OCI-M1 (cell line): Measurements from ENCODE around the gene ARL15.
"Not testable (repeated sequence)": the region's sequence is repeated elsewhere in the genome, so short reads cannot be mapped to it uniquely, and the experiment has no call there.

ENCODE experiments used
- DNase-seq: peaks from one replicate; lab custom pipeline; 2025; lab: John Stamatoyannopoulos, UW

ARL15 gene

DNA sequence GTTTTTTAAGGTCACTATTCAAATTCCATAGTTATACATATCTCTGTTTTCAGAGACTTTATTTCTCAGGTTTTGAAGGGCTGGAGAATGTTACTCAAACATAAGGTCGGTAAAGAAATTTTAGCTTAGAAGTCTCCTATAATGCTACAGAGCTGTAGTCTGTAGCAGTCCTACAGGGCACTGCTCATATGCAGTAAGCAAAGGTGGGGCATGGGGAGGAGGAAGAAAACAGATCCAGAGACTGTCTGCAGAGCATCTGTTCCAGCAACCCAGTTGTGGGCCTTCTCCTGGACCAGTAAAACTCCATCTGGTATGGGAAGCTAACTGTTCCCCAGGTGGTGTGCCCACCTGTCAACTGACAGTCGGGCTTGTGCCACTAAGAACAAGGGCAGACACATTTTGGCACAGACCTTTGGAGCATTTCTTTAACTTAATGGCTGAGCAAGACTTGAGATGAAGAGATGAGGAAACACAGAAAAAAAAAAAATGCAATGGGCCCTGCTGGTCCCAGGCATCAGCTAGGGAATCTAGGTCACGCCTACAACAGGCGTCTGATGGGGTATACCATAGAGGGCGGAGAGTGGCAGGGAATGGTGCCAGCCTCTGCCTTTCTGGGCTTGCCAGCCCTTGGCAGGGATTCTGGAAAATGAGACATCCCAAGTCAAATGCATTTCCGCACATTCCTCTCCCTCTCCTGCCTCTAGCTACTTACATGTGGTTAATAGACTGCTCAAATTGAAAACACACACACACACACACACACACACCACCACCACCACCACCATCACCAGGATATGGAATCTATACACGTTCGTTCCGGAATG, 218.9 kb downstream of the ARL15 start:
- no peak for DNase-seq

DNA sequence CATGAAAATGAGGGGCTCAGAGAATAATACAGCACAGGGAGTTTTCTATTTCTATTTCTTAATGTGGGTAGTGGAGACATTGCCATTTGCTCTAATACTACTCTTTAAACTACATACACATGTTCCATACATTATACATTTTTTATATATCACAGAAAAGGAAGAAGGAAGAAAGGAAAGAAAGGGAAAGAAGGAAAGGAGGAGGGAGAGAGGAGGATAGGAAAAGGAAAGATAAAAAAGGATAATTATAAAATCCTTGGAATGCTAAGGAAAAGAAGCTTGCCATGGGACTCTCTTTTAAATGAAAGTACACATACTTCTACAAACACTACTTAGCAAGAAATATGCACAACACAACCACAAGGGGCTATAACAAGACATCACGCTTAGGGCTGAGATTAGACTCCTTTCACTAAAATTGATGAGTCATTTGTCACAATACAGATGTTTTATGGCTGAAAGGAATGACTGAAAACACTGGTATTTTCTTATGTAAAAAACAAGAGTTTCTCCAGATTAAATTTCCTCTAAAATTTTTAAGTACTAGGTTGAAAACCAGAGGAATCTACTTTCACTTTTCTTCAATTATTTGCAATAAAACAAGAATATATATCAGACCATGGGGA, 219.8 kb downstream of the ARL15 start:
- peak; percentile 87 for DNase-seq

DNA sequence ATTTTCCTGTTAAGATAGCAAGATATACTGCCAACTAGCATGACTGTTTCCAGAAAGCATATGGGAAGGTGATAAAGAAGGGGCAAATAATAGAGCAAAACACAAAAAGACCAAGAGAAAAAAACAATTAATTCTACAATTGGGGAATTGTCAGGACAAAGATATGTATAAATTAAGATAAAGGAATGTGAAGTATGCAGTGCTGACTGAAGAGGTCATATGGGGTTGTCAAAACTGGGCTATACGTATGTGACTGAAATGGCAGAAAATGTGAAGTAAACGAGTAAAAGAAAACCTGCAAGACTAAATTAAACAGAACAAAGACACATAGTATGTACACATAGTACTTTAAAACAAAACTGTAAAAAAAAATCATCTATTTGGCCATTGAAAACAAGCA, 222.3 kb downstream of the ARL15 start:
- DNase-seq, result no peak

DNA sequence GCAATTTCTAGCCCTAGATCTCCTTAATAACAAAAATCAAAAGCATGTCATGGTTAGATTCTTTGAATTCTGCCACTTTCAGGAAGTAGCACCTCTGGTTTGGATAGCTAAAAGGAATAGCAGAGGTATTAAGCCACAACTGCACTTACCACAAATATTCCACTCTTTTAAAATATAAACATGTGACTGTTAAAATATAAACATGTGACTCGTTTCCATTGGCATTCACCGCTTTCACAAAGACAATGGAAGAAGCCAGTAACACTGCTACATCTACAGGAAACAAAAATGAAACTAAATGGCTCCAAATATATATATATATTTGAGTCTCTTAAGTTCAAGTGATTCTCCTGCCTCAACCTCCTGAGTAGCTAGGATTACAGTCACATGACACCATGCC, 222.9 kb downstream of the ARL15 start:
- DNase-seq, result no peak

- no peak for DNase-seq
Measured at GRCh38 chr5:54086191-54086590, 224.2 kb downstream of the ARL15 start.

DNA sequence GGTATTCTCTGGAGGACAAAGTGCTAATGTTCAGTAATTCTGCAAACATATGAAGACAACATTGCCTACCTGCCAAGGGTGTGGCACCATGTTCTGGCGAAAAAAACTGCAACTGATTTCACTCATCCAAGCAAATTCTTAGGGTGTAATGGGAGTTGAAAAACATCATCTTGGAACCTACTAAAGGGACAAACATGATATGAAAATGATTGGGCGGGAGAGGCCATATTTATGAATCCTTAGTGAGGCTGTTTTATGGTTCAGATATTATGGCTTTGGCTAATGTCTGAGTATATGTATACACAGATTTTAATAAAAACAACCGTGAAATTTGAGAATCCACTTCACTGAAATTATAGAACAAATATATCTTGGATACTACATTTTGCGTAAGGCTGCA, 225.7 kb downstream of the ARL15 start:
- DNase-seq, result no peak

DNA sequence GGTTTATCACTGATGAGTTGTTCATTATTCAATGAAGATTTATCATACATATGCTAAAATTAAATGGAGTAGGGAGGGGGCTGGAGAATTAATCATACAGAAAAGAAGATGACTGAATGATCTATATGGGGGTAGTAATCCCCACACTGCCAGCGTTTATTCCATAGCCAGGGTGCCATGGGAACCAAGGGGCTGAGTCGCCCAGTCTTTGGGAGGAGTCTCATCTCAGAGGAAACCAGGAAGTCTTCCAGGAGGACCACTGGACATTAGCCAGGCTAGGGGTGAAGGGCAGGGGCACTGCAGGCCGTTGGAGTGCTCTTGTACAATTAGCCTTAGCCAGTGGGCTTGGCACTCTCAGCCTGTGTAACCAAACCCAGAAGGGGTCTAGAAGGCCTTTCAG, 226.5 kb downstream of the ARL15 start:
- no peak for DNase-seq

DNA sequence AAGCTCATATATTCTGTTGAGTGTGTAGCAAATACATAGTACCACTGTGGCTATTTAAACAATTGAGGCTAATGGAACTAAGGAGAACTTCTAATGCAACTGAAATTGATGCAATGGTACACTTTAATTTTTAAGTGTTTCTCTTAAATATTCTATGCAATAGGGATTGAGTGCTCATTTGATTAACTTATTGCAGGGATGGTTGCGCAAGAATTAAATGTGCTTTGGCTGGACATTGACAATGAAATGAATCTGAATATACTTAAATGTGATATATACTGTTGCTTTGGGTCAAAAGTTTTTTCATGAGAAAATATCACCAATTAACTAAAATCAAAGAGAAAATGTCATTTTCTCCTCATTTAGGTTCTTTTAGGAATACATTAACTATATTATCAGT, 227.1 kb downstream of the ARL15 start:
- no peak for DNase-seq

GRCh38 chr5:54081415-54081814, 229.0 kb downstream of the ARL15 start:
- DNase-seq, result peak; percentile 43

- peak; percentile 83 for DNase-seq
Measured at GRCh38 chr5:54080831-54081230, 229.5 kb downstream of the ARL15 start.

- no peak for DNase-seq
Measured at GRCh38 chr5:54073735-54074134, 236.6 kb downstream of the ARL15 start.

- no peak for DNase-seq
Measured at GRCh38 chr5:54073131-54073530, 237.2 kb downstream of the ARL15 start.

DNA sequence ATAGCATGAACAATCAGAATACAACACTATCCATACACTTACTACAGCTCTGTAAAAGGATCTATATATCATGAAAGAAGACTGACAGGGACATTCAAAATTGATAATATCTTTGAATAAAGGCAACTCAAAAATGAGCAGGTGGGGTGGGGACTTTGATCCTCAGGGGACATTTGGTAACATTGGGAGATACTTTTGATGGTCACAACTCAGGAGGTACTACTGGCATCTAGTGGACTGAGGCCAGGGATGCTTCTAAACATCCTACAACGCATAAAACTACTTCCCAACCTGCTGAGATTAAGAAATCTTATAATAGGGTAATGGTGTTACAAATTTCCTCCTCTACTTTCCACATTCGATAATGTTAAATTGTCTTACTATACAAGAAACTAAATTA, 243.9 kb downstream of the ARL15 start:
- DNase-seq, result no peak

DNA sequence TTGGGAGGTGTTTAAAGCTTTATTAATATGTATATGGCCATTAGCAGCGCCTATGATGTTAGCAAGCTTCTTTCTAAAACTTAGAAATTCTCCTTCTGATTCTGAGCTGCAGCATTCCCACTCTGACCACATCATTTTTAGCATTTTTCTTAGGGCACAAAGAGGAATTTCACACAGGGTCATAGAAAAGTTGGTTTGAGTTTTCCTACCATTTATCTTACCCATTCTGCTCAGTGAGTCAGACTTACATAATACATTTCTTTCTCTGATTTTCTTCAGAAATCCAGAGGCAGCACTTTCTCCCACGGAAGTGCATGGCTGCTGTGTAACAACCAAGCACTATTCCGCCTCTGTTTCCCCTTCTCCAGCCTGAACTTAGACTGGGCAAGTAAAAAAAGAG, 246.6 kb downstream of the ARL15 start:
- DNase-seq, result no peak

GRCh38 chr5:54062958-54063357, 247.4 kb downstream of the ARL15 start:
- no peak for DNase-seq

DNA sequence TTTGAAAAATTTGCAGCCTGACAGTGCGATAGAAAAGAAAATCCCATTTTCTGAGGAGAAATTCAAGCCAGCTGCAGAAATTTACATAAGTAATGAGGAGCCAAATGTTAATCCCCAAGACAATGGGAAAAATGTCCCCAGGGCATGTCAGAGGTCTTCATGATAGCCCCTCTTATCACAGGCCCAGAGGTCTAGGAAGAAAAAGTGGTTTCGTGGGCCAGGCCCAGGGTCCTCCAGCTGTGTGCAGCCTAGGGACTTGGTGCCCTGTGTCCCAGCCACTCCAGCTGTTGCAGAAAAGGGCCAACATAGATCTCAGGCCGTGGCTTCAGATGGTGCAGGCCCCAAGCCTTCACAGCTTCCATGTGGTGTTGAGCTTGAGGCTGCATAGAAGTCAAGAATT, 249.5 kb downstream of the ARL15 start:
- not testable (repeated sequence) for DNase-seq

DNA sequence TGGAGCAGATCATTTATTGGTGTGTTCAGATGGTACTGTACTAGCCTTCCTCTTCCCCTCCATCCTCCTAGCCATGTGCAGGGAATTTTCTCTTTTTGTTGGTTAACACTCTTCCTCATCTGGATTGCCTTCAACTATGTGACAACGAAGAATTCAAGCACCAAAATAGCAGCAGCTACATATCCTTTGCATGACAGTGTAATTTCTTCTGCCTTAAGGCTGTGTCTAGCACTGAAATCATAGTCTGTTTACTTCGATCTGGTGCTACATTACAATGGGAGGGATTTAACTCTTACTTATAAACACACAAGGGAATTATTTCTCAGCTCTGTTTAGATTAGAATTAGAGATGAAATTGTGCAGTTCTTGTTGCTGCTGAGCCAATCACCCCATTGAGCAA, 260.4 kb downstream of the ARL15 start:
- no peak for DNase-seq

GRCh38 chr5:54049144-54049543, 261.2 kb downstream of the ARL15 start:
- no peak for DNase-seq

DNA sequence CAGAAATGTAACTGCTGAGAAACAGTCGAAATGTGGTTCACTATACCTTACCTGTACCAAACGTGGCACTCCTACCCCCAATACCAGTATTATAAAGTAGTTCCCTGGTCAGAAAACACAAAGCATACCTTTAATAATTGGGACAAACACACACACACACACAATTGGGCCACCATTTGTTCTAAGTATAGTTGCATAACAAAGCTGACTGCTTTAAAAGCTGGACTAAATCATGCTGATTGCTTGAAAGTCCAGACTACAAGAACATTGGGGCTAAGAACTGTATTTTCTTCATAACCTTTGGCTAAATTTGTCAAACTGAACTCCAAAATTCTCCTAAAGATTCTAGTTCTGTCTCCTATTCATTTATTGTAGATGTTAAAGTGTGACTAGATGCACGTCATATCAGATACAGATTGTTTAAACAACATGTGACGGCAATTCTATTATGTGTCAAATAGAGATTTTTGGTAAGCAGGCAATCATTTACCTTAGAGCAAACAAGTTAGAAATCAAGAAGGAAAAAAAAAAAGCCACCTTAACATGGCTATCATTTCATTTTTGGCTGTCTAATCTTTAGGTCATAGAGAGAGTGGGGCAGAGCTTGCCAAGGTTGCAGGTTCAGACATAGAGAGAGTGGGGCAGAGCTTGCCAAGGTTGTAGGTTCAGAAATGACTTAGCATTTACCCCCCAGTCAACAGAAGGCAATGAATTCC, 265.1 kb downstream of the ARL15 start:
- DNase-seq, result no peak

GRCh38 chr5:54044276-54044675, 266.1 kb downstream of the ARL15 start:
- not testable (repeated sequence) for DNase-seq

DNA sequence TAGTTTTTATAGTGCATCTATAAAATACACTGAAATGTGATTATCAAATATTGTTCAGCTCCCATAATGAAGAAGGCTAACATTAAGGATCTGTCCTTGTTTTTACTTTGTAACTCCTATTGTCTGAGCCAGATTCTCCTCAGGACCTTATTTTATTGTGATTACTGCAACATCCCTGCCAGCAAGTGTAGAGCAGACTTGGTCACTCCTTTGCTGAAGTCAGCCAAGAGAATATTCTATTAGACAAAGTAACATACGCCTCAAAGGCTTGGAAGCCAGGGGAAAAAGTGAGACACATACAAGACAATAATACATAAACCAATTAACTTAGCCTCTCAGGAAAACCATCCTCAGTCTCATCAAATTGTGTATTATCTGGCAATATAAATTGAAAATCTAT, 269.6 kb downstream of the ARL15 start:
- DNase-seq, result no peak

DNA sequence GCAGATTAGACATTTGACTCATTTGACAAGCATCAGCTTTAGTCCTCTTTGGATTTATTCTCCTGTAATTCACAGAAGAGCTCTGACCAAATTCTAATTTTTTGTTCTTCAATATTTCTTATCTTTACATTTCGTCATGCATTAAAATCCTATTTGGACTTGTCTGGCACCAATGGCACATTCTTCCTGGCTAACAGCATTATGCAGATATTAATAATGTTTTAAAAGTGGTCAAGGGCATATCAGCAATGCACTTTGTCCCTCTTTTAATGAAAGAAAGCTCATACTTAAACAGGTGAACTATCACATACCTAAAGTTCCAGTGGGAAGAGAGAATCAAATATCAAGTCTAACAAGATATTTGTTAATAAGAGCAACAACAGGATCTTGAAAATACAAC, 270.4 kb downstream of the ARL15 start:
- DNase-seq, result no peak

DNA sequence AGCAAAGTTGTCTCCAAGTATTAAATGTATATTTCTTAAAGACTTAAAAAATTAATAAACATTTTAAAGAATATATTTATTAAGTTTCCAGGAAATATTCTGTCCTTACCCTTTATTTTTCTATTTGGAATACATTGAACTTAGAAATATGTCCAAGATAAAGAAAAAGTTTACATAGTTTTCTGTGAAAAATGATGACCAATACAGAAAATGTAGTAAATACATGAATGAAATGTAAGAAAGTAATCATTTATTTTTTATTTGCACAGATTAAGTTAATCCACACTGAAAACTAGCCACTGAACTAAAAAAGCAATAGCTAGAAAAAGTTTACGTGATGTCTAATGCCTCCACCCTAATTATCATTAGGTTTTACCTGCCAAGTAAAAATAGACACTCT, 273.2 kb downstream of the ARL15 start:
- no peak for DNase-seq
